Measurements from ENCODE around the gene GALNT5. TPM values are rescaled to one million over a fixed set of nuclear protein-coding genes. Genes with fewer than 3 reads are reported as not detected.

GALNT5 gene
- total and polyA plus RNA-seq, 2 donors (not counting 3 experiments of a cell fraction or from before 2014, with no cell fraction given), result not detected

DNA sequence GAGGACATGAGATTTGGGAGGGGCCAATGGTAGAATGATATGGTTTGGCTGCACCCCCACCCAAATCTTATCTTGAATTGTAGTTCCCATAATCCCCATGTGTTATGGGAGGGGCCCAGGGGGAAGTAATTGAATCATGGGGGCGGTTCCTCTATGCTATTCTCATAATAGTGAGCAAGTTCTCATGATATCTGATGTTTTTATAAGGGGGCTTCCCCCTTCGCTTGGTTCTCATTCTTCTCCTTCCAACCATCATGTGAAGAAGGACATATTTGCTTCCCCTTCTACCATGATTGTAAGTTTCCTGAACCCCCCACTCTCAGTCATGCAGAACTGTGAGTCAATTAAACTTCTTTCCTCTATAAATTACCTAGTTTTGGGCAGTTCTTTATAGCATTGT is 105.1 kb downstream of the GALNT5 start:
- Histone ChIP-seq H3K4me3 (replicated peaks in 1 of 3; ENCODE audit: insufficient read depth in 1 of 3, low read depth in 1 of 3, low read length in 3 of 3) (no peak overlapping the region), H3K27ac (ENCODE audit: insufficient read depth, low read depth, low read length) (no peak overlapping the region), H4K20me1 (replicated peaks; ENCODE audit: control insufficient read depth, extremely low read depth, insufficient read depth, low read length) (no peaks in the 10 kb centered on the region), H3K79me2 (ENCODE audit: control insufficient read depth, insufficient read depth, low read length) (no peaks in the 10 kb centered on the region), H3K9me3 (replicated peaks; ENCODE audit: control insufficient read depth, insufficient read depth, low read length) (no peaks in the 10 kb centered on the region), H3K4me1 (ENCODE audit: control insufficient read depth, extremely low read depth, insufficient read depth, low read length) (no peaks in the 10 kb centered on the region), H3K27me3 (ENCODE audit: control insufficient read depth in 2 of 2, insufficient read depth in 2 of 2, low read length in 2 of 2) (no peaks in the 10 kb centered on the region), H3K9me1 (replicated peaks; ENCODE audit: control insufficient read depth, extremely low read depth, insufficient read depth, low read length) (no peaks in the 10 kb centered on the region), H3K36me3 (ENCODE audit: control insufficient read depth in 2 of 2, extremely low read depth in 1 of 2, insufficient read depth in 2 of 2, low read length in 2 of 2) (no peaks in the 10 kb centered on the region), H3K9ac (replicated peaks; ENCODE audit: extremely low read depth, insufficient read depth, low read length) (no peak overlapping the region), H2AFZ (ENCODE audit: low read depth, low read length) (no peak overlapping the region), H3K4me2 (ENCODE audit: insufficient read depth, low read length) (no peak overlapping the region)
- intact Hi-C loops (cut with micrococcal nuclease) (no loop called here), dilution Hi-C loops (cut with MboI; ENCODE audit: extremely low pct_ligation_motif_present, low sequenced_read_pairs) (no loop called here)
- CTCF ChIA-PET, result no interaction called here
- FAIRE-seq (no peak), DNase-seq (ENCODE audit: low read depth, low spot score) (no peak)
- POLR2A ChIA-PET, result no interaction called here
- no peak for TF ChIP-seq JUN (IDR thresholded peaks at IDR 0.05; ENCODE audit: borderline replicate concordance, insufficient read depth, insufficient read length, low read depth)
- TF ChIP-seq POLR2A (IDR thresholded peaks at IDR 0.05; ENCODE audit: low read depth, low read length), result no peak
- no peak for TF ChIP-seq POLR2AphosphoS5 (IDR thresholded peaks at IDR 0.05; ENCODE audit: insufficient read depth, low read depth, low read length)
- TF ChIP-seq FOS (IDR thresholded peaks at IDR 0.05; ENCODE audit: borderline replicate concordance, insufficient read depth, low read length), result no peak
- BruUV-seq (replicated peaks), result no TSS peak

DNA sequence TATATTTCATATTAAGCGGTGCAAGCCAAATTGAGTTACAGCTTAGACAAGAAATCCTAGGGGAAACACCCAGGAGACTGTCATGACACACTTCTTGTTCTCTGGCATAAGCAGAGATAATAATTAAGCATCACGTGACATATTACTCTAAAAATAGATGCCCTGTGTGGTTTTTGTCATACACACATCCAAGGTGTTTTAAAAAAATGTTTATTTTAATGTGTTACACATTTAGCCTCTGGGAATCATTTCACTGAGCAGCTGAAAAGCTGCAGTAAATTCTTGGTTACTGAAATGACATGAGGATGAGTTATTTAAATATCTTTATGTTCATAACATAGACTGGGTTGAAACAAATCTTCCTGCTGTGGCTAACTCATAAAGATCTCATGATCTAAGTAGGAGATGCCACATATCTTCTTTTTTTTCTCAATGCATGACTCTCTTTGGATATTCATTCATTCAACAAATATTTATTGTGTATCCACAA is 106.2 kb downstream of the GALNT5 start:
- ChIA-PET POLR2A (no interaction called here), CTCF (no interaction called here)
- no peak overlapping the region for H3K9ac ChIP-seq (replicated peaks; ENCODE audit: extremely low read depth, insufficient read depth, low read length)
- intact Hi-C loops (cut with micrococcal nuclease), result no loop called here
- no peaks in the 10 kb centered on the region for H3K4me1 ChIP-seq (ENCODE audit: control insufficient read depth, extremely low read depth, insufficient read depth, low read length)
- no peaks in the 10 kb centered on the region for H4K20me1 ChIP-seq (replicated peaks; ENCODE audit: control insufficient read depth, extremely low read depth, insufficient read depth, low read length)
- H3K36me3 ChIP-seq (ENCODE audit: control insufficient read depth in 2 of 2, extremely low read depth in 1 of 2, insufficient read depth in 2 of 2, low read length in 2 of 2), result no peaks in the 10 kb centered on the region
- no peak overlapping the region for H3K27ac ChIP-seq (ENCODE audit: insufficient read depth, low read depth, low read length)
- no peak overlapping the region for H3K4me3 ChIP-seq (replicated peaks in 1 of 3; ENCODE audit: insufficient read depth in 1 of 3, low read depth in 1 of 3, low read length in 3 of 3)
- no peak overlapping the region for H2AFZ ChIP-seq (ENCODE audit: low read depth, low read length)
- BruUV-seq (replicated peaks), result no TSS peak
- FAIRE-seq (no peak), DNase-seq (ENCODE audit: low read depth, low spot score) (no peak)
- no peaks in the 10 kb centered on the region for H3K79me2 ChIP-seq (ENCODE audit: control insufficient read depth, insufficient read depth, low read length)
- dilution Hi-C loops (cut with MboI; ENCODE audit: extremely low pct_ligation_motif_present, low sequenced_read_pairs), result no loop called here
- no peaks in the 10 kb centered on the region for H3K9me1 ChIP-seq (replicated peaks; ENCODE audit: control insufficient read depth, extremely low read depth, insufficient read depth, low read length)
- TF ChIP-seq POLR2AphosphoS5 (IDR thresholded peaks at IDR 0.05; ENCODE audit: insufficient read depth, low read depth, low read length), result no peak
- TF ChIP-seq, protein P1, sequence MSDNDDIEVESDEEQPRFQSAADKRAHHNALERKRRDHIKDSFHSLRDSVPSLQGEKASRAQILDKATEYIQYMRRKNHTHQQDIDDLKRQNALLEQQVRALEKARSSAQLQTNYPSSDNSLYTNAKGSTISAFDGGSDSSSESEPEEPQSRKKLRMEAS (IDR thresholded peaks at IDR 0.05; ENCODE audit: insufficient read depth, insufficient read length), result no peak
- TF ChIP-seq POLR2A (IDR thresholded peaks at IDR 0.05; ENCODE audit: low read depth, low read length), result no peak
- no peak for TF ChIP-seq FOS (IDR thresholded peaks at IDR 0.05; ENCODE audit: borderline replicate concordance, insufficient read depth, low read length)
- TF ChIP-seq JUN (IDR thresholded peaks at IDR 0.05; ENCODE audit: borderline replicate concordance, insufficient read depth, insufficient read length, low read depth), result no peak
- H3K27me3 ChIP-seq (ENCODE audit: control insufficient read depth in 2 of 2, insufficient read depth in 2 of 2, low read length in 2 of 2), result no peaks in the 10 kb centered on the region
- no peaks in the 10 kb centered on the region for H3K9me3 ChIP-seq (replicated peaks; ENCODE audit: control insufficient read depth, insufficient read depth, low read length)
- H3K4me2 ChIP-seq (ENCODE audit: insufficient read depth, low read length), result no peak overlapping the region

Other genes with a start within 250 kb of the GALNT5 start
- gene ERMN, start 68.1 kb downstream of the GALNT5 start, total RNA-seq, result not detected in 2 replicates
- gene ERMN, start 68.1 kb downstream of the GALNT5 start, polyA plus RNA-seq, result not detected in 2 replicates
- not detected in 2 replicates for gene CYTIP, start 186.4 kb downstream of the GALNT5 start, total RNA-seq
- gene CYTIP, start 186.4 kb downstream of the GALNT5 start, polyA plus RNA-seq, result not detected in 2 replicates